GM19328 (cell line): ENCODE measurements around the gene SPHKAP.
"Not testable (repeated sequence)": the region's sequence is repeated elsewhere in the genome, so short reads cannot be mapped to it uniquely, and the experiment has no call there.

Experiments used
- ATAC-seq: cut with Tn5 transposase; IDR thresholded peaks from one replicate; pipeline ENCODE4 v1.9.1; 2021; ENCODE audit warnings: mild to moderate bottlenecking, moderate library complexity; ENCODE audit not compliant: unreplicated experiment

Gene SPHKAP

DNA sequence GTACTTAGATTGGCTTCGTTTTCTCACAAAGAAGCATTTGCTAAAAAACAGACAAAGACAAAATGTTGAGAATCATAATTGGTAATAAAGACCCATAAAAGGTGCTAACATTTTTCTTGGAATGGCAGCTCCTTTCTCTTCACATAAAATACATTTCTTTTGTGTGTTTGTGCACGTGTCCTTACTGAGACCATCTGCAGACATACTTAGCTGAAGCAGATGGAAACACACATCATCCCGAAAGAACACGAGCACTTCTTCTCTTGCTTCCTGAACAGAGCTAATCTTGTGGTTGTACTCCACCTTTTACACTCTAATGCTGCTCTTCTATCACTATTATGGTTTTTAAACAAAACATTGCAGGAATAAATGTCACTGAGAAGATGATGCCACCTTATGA is 142.5 kb downstream of the SPHKAP start:
- ATAC-seq: no peak

DNA sequence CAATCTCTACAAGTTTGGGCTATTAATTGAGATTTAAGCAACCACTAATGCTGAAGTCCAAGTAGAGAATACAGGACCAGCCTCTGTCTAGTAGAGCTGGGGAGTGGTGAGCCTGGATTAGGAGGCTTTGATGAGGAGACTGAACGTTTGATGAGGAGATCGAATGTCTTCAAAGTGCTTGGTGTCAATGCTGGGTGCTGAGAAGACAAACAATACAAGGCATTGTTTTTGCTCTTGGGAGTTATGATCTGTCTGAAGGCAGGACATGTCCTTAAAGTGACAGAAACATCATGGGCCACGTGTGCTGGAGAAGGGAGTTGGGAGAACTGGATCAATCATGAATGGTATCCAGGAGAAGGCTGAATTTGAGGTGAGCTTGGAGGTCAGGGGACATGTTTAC is 143.6 kb downstream of the SPHKAP start:
- ATAC-seq: no peak

GRCh38 chr2:228023619-228024018 is 157.9 kb downstream of the SPHKAP start:
- no peak for ATAC-seq

- ATAC-seq: no peak
These were observed 163.2 kb downstream of the SPHKAP start for GRCh38 chr2:228018311-228018710.

- no peak for ATAC-seq
These were observed 163.7 kb downstream of the SPHKAP start for GRCh38 chr2:228017784-228018183.

GRCh38 chr2:228016402-228016801 is 165.1 kb downstream of the SPHKAP start:
- no peak for ATAC-seq

DNA sequence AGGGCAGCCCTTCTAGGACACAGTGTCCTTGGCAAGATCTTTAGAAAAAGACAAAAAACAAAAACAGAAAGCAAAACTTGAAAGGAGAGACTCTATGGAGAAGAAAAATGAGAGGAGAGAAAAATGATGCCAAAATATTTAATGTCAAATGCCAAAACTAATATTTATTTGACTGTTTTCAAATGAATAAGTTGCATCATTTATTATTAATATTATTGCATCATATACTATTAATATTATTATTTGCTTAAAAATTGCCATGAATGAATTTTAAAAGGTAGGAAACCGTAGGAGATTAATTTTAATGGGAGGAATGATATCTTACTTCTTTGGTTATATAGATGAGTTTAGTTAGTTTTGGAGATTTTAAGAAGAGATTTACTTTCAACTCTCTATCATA is 165.7 kb downstream of the SPHKAP start:
- no peak for ATAC-seq

DNA sequence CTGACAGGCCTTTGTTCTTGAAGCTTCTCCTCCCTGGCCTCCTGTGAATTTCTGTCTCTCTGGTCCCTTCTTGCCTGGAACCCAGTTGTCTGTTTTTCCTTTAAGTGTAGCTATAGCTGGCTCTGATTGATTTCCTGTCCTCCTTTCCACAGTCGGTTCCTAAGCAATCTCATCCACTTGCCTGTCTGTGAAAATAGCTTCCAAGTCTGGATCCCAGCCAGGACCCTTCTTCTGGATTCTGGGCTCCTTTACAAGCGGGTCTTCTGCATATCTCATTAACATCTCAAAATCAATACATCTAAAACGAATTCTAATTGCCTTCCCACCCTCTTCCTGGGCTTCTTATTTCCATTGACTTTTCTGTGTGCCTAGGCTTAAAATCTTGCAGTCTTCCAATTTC is 185.1 kb downstream of the SPHKAP start:
- ATAC-seq: no peak

- no peak for ATAC-seq
These were observed 190.6 kb downstream of the SPHKAP start for GRCh38 chr2:227990937-227991336.

DNA sequence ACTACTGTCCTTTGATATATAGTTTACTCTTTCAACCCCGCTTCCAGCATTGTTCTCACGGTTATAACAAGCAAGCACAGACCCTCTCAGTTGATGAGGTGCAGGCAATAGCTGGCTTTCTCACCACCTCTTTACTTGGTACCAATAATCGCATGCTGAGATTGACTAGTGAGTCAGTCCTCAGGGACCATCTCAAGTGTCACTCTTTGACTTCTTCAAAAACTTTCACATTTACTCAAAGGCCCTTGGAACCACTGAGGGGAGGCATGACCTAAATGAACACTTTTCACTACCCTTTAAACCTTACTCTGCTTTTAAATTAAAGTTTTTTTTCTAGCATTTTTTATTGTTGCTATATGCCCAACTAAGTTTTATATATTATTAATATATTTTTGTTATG is 208.2 kb downstream of the SPHKAP start:
- ATAC-seq: no peak

DNA sequence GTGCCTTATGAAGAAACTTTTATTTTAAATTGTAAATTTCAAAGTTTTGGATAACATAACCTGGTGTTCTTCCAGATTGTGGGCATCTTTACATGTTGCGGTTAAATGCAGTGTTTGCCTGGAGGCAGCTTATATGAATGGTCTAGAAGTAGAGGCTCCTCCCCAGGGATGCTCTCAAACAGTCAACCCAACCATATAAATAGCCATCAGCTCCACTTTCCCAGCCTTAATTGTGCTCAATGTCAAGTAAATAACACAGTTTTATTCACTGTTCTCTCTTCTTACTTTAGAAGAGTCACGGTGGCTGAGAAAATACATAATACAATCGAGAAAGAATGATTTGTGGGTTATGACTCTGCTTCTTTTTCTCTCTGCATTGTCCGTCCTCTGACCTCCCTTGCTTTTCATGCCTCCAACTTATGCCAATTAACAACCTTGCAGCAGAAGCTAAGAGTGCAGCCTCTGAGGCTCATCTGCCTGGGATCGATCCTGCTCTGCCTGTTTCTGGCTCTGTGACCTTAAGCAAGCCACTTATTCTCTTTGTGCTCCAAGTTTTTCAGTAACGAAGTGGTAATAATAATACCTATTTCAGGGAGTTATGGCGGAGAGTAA is 209.8 kb downstream of the SPHKAP start:
- no peak for ATAC-seq

- ATAC-seq: no peak
These were observed 221.2 kb downstream of the SPHKAP start for GRCh38 chr2:227960317-227960716.

DNA sequence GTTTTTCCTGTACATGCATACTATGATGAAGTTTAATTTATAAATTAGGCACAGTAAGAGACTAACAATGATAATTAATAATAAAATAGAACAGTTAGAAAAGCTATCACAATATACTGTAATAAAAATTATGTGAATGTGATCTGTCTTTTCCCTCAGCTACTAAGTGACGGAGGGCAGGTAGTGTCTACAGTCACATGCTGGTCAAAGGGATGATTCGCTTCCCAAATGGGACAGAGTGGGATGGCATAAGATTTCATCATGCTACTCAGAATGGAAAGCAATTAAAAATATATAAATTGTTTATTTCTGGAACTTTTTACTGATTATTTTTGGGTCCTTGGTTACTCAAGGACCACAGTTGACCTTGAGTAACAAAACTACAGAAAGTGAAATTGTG is 238.5 kb downstream of the SPHKAP start:
- no peak for ATAC-seq

DNA sequence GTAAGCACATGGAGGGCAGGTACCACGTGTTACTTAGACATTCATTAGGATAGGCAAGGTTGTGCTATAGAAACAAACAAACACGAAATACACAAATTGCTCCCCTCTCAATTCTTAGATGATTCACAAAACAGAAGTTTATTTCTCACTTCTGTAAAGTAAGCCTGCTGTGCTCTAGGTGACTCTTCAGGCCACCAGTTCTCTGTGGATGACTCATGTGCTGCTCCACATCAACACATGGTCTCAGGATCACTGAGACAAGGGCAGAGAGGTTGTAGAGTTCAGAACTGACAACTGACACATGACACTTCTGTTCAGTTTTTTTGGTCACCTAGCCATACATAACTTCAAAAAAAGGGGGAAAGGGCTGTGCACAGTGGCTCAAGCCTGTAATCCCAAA is 239.5 kb downstream of the SPHKAP start:
- no peak for ATAC-seq

GRCh38 chr2:227939271-227940027 is 242.0 kb downstream of the SPHKAP start:
- ATAC-seq: no peak

GRCh38 chr2:227936249-227936648 is 245.2 kb downstream of the SPHKAP start:
- not testable (repeated sequence) for ATAC-seq

GRCh38 chr2:227933884-227934283 is 247.6 kb downstream of the SPHKAP start:
- no peak for ATAC-seq

DNA sequence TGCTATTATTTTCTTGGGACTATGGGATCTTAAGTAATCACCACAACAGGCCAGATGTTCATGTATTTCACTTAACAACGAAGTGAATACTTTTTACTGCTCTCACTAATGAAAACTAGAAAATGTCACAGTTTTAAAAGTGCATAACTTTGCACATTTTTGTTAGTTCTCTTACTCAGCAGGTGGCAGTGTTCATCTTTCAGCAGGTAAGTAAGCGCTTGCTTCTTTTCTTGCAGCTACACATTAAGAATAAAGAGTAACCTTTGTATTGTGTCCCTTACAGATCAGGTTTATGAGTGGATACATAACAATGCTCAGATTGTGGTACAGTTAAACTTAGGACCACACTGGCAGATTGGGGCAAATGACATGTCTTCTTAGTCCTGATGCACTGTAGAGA is 249.1 kb downstream of the SPHKAP start:
- ATAC-seq: no peak

- ATAC-seq: no peak
These were observed 249.5 kb downstream of the SPHKAP start for GRCh38 chr2:227932001-227932400.
